ENCODE measurements around the gene RAB4A. TPM values are rescaled to one million over a fixed set of nuclear protein-coding genes. Genes with fewer than 3 reads are reported as not detected.

Gene RAB4A
- total and polyA plus RNA-seq, 9 of the 15 experiments (the other 6 are each of a cell fraction or from before 2014, with no cell fraction given), result 8.3 to 61.0 (median 26.7) TPM

DNA sequence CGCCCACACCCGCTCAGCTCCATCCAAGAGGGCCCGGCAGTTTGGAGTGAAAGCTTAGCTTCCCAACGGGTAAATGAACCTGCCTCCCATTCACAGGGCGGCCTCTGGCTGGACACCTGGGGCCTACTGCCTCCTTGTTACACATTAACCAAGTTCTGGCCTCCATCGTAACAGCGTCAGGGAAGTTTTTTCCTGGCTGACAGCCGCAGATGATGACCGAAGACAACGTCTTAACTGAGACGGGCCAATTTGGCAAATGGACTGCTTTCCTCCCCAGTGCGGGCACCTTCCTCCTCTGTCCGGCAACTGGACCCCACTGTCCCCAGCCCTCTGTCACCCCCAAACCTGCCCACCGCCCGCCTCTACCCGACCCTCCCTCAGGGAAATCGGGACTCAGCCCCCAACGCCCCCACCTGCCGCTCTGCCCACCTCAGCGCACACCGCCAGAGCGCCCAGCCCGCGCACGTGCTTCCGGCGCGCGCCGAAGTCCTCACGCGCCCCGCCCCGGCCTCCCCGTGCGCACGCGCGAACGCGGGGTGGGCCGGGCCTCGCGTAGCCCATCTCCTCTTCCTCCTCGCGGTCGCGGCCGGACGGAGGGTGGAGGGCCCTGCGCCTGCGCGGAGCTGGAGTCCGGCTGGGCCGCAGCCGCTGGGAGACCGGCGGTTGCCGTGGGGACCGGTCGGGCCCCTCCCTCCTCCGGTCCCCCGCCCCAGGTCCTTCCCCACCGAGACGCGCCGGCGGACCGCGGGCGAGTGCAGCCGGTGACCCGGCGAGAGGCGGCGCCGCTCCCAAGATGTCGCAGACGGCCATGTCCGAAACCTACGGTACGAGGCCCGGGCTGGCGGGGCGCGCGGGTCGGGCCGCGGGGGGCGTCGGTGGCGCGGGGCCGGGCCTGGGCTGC lies at the start of gene RAB4A (continued):
- TF ChIP-seq, protein P1, sequence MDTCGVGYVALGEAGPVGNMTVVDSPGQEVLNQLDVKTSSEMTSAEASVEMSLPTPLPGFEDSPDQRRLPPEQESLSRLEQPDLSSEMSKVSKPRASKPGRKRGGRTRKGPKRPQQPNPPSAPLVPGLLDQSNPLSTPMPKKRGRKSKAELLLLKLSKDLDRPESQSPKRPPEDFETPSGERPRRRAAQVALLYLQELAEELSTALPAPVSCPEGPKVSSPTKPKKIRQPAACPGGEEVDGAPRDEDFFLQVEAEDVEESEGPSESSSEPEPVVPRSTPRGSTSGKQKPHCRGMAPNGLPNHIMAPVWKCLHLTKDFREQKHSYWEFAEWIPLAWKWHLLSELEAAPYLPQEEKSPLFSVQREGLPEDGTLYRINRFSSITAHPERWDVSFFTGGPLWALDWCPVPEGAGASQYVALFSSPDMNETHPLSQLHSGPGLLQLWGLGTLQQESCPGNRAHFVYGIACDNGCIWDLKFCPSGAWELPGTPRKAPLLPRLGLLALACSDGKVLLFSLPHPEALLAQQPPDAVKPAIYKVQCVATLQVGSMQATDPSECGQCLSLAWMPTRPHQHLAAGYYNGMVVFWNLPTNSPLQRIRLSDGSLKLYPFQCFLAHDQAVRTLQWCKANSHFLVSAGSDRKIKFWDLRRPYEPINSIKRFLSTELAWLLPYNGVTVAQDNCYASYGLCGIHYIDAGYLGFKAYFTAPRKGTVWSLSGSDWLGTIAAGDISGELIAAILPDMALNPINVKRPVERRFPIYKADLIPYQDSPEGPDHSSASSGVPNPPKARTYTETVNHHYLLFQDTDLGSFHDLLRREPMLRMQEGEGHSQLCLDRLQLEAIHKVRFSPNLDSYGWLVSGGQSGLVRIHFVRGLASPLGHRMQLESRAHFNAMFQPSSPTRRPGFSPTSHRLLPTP (IDR thresholded peaks at IDR 0.05; ENCODE audit: borderline replicate concordance, extremely low read depth, insufficient read length), result no peak
- TF ChIP-seq, protein P2, sequence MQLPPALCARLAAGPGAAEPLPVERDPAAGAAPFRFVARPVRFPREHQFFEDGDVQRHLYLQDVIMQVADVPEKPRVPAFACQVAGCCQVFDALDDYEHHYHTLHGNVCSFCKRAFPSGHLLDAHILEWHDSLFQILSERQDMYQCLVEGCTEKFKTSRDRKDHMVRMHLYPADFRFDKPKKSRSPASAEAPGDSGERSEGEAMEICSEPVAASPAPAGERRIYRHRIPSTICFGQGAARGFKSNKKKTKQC (CRISPR knock-in tag; IDR thresholded peaks at IDR 0.05), result peak; percentile 93; the same call in 1 of the 2 replicates
- no peak for TF ChIP-seq ZNF23 (CRISPR knock-in tag; IDR thresholded peaks at IDR 0.05)
- no peak for TF ChIP-seq ZNF780A (CRISPR knock-in tag; IDR thresholded peaks at IDR 0.05)
- TF ChIP-seq, protein P3, sequence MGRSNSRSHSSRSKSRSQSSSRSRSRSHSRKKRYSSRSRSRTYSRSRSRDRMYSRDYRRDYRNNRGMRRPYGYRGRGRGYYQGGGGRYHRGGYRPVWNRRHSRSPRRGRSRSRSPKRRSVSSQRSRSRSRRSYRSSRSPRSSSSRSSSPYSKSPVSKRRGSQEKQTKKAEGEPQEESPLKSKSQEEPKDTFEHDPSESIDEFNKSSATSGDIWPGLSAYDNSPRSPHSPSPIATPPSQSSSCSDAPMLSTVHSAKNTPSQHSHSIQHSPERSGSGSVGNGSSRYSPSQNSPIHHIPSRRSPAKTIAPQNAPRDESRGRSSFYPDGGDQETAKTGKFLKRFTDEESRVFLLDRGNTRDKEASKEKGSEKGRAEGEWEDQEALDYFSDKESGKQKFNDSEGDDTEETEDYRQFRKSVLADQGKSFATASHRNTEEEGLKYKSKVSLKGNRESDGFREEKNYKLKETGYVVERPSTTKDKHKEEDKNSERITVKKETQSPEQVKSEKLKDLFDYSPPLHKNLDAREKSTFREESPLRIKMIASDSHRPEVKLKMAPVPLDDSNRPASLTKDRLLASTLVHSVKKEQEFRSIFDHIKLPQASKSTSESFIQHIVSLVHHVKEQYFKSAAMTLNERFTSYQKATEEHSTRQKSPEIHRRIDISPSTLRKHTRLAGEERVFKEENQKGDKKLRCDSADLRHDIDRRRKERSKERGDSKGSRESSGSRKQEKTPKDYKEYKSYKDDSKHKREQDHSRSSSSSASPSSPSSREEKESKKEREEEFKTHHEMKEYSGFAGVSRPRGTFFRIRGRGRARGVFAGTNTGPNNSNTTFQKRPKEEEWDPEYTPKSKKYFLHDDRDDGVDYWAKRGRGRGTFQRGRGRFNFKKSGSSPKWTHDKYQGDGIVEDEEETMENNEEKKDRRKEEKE (IDR thresholded peaks at IDR 0.05; ENCODE audit: borderline replicate concordance in 1 of 2, control insufficient read depth in 1 of 2, low read depth in 2 of 2, low read length in 1 of 2), result no peak
- TF ChIP-seq, protein P4, sequence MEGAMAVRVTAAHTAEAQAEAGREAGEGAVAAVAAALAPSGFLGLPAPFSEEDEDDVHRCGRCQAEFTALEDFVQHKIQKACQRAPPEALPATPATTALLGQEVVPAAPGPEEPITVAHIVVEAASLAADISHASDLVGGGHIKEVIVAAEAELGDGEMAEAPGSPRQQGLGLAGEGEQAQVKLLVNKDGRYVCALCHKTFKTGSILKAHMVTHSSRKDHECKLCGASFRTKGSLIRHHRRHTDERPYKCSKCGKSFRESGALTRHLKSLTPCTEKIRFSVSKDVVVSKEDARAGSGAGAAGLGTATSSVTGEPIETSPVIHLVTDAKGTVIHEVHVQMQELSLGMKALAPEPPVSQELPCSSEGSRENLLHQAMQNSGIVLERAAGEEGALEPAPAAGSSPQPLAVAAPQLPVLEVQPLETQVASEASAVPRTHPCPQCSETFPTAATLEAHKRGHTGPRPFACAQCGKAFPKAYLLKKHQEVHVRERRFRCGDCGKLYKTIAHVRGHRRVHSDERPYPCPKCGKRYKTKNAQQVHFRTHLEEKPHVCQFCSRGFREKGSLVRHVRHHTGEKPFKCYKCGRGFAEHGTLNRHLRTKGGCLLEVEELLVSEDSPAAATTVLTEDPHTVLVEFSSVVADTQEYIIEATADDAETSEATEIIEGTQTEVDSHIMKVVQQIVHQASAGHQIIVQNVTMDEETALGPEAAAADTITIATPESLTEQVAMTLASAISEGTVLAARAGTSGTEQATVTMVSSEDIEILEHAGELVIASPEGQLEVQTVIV (CRISPR knock-in tag; IDR thresholded peaks at IDR 0.05; ENCODE audit: borderline replicate concordance), result no peak
- TF ChIP-seq MIER1 (IDR thresholded peaks at IDR 0.05; ENCODE audit: low read depth), result no peak
- TF ChIP-seq POLR2AphosphoS5 (IDR thresholded peaks at IDR 0.05; ENCODE audit: control insufficient read depth, insufficient read depth, low read depth, low read length), result peak; percentile 73
- TF ChIP-seq, protein P5, sequence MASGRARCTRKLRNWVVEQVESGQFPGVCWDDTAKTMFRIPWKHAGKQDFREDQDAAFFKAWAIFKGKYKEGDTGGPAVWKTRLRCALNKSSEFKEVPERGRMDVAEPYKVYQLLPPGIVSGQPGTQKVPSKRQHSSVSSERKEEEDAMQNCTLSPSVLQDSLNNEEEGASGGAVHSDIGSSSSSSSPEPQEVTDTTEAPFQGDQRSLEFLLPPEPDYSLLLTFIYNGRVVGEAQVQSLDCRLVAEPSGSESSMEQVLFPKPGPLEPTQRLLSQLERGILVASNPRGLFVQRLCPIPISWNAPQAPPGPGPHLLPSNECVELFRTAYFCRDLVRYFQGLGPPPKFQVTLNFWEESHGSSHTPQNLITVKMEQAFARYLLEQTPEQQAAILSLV (tag; IDR thresholded peaks at IDR 0.05), result no peak
- no peak for TF ChIP-seq ZNF408 (CRISPR knock-in tag; IDR thresholded peaks at IDR 0.05; ENCODE audit: low read depth)
- TF ChIP-seq HMGN3 (IDR thresholded peaks at IDR 0.05; ENCODE audit: borderline replicate concordance, extremely low read depth, insufficient read length, low read depth, low read length), result peak; percentile 96
- TF ChIP-seq ZNF384 (IDR thresholded peaks at IDR 0.05; ENCODE audit: low read depth, low read length), result no peak; the same call in 1 of the 2 replicates
- TF ChIP-seq SIRT6 (IDR thresholded peaks at IDR 0.05; ENCODE audit: low read depth, low read length), result no peak
- TF ChIP-seq BDP1 (IDR thresholded peaks at IDR 0.05; ENCODE audit: insufficient read depth, insufficient read length), result no peak
